IMR-90 (cell line): ENCODE measurements around the gene CDC14A. TPM values are rescaled to one million over a fixed set of nuclear protein-coding genes. Genes with fewer than 3 reads are reported as not detected.

Experiments
- ATAC-seq: fragments of 200-7000 bp; cut with Tn5 transposase; 2 replicates; pipeline ENCODE4 v1.9.1; 2020; ENCODE audit warnings: low read depth, mild to moderate bottlenecking, moderate library complexity
- BruUV-seq: library from RNA; stranded (reverse); fragments of 400-500 nt; replicated peaks from 2 replicates; lab custom pipeline; 2021; lab: Mats Ljungman, UMichigan
- CTCF ChIA-PET: fragments of 300-600 bp; formaldehyde crosslinking; extraction: SDS; loops from one replicate; lab custom pipeline; 2021; ENCODE audit warnings: antibody characterized with exemption; lab: Yijun Ruan, JAX
- POLR2A ChIA-PET: fragments of 300-600 bp; sonication (Branson Sonifier 250); formaldehyde crosslinking; loops from one replicate; lab custom pipeline; 2022; ENCODE audit warnings: antibody characterized with exemption; ENCODE audit not compliant: unreplicated experiment; lab: Charles Lee
- DNase-seq: peaks from one replicate; pipeline ENCODE4 v3.0.0; 2013
- H2AFZ ChIP-seq: replicated peaks from 2 replicates; pipeline ENCODE3; 2013; ENCODE audit warnings: low read length, mild to moderate bottlenecking; ENCODE audit not compliant: poor library complexity
- H2AK5ac ChIP-seq: 2 replicates; pipeline ENCODE4 v1.6.1; 2013; ENCODE audit warnings: low read depth, low read length, inconsistent platforms
- H2AK9ac ChIP-seq: replicated peaks from 2 replicates; pipeline ENCODE3; 2013; ENCODE audit warnings: mild to moderate bottlenecking, low read depth, low read length, moderate library complexity; ENCODE audit not compliant: poor library complexity
- H2BK120ac ChIP-seq: 2 replicates; pipeline ENCODE4 v1.6.1; 2013; ENCODE audit warnings: low read depth, low read length, inconsistent platforms
- H2BK15ac ChIP-seq: 3 replicates; pipeline ENCODE4 v1.6.1; 2013; ENCODE audit warnings: low read depth, low read length, inconsistent platforms
- H2BK20ac ChIP-seq: 2 replicates; pipeline ENCODE4 v1.6.1; 2013; ENCODE audit warnings: low read depth, mild to moderate bottlenecking, inconsistent platforms, low read length, moderate library complexity
- H2BK5ac ChIP-seq: 2 replicates; pipeline ENCODE4 v1.6.1; 2013; ENCODE audit warnings: mild to moderate bottlenecking, low read depth, low read length, inconsistent platforms; ENCODE audit not compliant: poor library complexity, severe bottlenecking
- H3K14ac ChIP-seq: replicated peaks from 2 replicates; pipeline ENCODE4 v1.6.1; 2013; ENCODE audit warnings: low read depth, low read length, inconsistent platforms
- H3K18ac ChIP-seq: 2 replicates; pipeline ENCODE4 v1.6.1; 2013; ENCODE audit warnings: low read depth, low read length, control low read depth
- H3K23ac ChIP-seq: 2 replicates; pipeline ENCODE4 v1.6.1; 2013; ENCODE audit warnings: low read depth, low read length, inconsistent platforms
- H3K27ac ChIP-seq: 2 replicates; pipeline ENCODE4 v1.5.1; 2013; ENCODE audit warnings: mild to moderate bottlenecking, control low read depth, low read length; ENCODE audit not compliant: insufficient read depth
- H3K27me3 ChIP-seq: 2 replicates; pipeline ENCODE4 v1.6.1; 2013; ENCODE audit warnings: low read length; ENCODE audit not compliant: control insufficient read depth, insufficient read depth
- H3K36me3 ChIP-seq: 2 replicates; pipeline ENCODE4 v1.6.1; 2013; ENCODE audit warnings: low read length, mixed read lengths; ENCODE audit not compliant: control insufficient read depth, insufficient read depth
- H3K4ac ChIP-seq: 2 replicates; pipeline ENCODE4 v1.6.1; 2013; ENCODE audit warnings: low read depth, low read length, inconsistent platforms
- H3K4me1 ChIP-seq: 2 replicates; pipeline ENCODE4 v1.6.1; 2013; ENCODE audit warnings: low read length, mixed read lengths; ENCODE audit not compliant: control insufficient read depth, insufficient read depth
- H3K4me2 ChIP-seq: 2 replicates; pipeline ENCODE4 v1.6.1; 2013; ENCODE audit warnings: low read depth, mild to moderate bottlenecking, control low read depth, low read length, moderate library complexity
- H3K4me3 ChIP-seq: 2 replicates; pipeline ENCODE4 v1.5.1; 2013; ENCODE audit warnings: low read depth, mild to moderate bottlenecking, control low read depth, low read length, moderate library complexity; ENCODE audit not compliant: insufficient read depth
- H3K56ac ChIP-seq: 2 replicates; pipeline ENCODE4 v1.6.1; 2013; ENCODE audit warnings: low read length, inconsistent platforms; ENCODE audit not compliant: insufficient read depth; ENCODE audit errors: extremely low read depth
- H3K79me1 ChIP-seq, 2 experiments: 2 replicates each; pipeline ENCODE4 v1.6.1; 2013; ENCODE audit warnings: low read length in 2 of 2, inconsistent platforms in 1 of 2, low read depth in 1 of 2
- H3K9ac ChIP-seq: 2 replicates; pipeline ENCODE4 v1.6.1; 2013; ENCODE audit warnings: low read depth, low read length, control low read depth
- H3K9me1 ChIP-seq: 2 replicates; pipeline ENCODE4 v1.6.1; 2013; ENCODE audit warnings: low read length, inconsistent platforms; ENCODE audit not compliant: insufficient read depth
- H3K9me3 ChIP-seq: 2 replicates; pipeline ENCODE4 v1.6.1; 2013; ENCODE audit warnings: low read length; ENCODE audit not compliant: control insufficient read depth, insufficient read depth
- H4K20me1 ChIP-seq: 2 replicates; pipeline ENCODE4 v1.6.1; 2013; ENCODE audit warnings: low read length, inconsistent platforms; ENCODE audit not compliant: insufficient read depth
- H4K5ac ChIP-seq: 2 replicates; pipeline ENCODE4 v1.6.1; 2013; ENCODE audit warnings: mild to moderate bottlenecking, low read depth, low read length, control low read depth
- H4K8ac ChIP-seq, 2 experiments: 2 replicates each; pipeline ENCODE4 v1.6.1; 2013; ENCODE audit warnings: low read depth in 2 of 2, low read length in 2 of 2, control low read depth in 1 of 2, inconsistent platforms in 1 of 2
- H4K91ac ChIP-seq: 2 replicates; pipeline ENCODE4 v1.6.1; 2013; ENCODE audit warnings: low read depth, low read length, inconsistent platforms; ENCODE audit not compliant: insufficient read depth
- BHLHE40 ChIP-seq: fragments of 150-350 bp; IDR thresholded peaks from 2 replicates; pipeline ENCODE4 v1.6.1; 2016; ENCODE audit warnings: mild to moderate bottlenecking, low read depth, low read length
- CEBPB ChIP-seq: IDR thresholded peaks from 2 replicates; pipeline ENCODE4 v1.6.1; 2012; ENCODE audit warnings: low read depth, low read length, improper control_type of control experiment
- CHD1 ChIP-seq: IDR thresholded peaks from 2 replicates; pipeline ENCODE4 v1.6.1; 2012; ENCODE audit warnings: low read depth, low read length, improper control_type of control experiment
- CTCF ChIP-seq: conservative IDR thresholded peaks from 2 replicates; pipeline ENCODE4 v1.5.1; 2012; ENCODE audit warnings: mild to moderate bottlenecking, low read depth, low read length, improper control_type of control experiment
- FOS ChIP-seq: fragments of 150-350 bp; IDR thresholded peaks from 2 replicates; pipeline ENCODE4 v1.6.1; 2016; ENCODE audit warnings: low read depth, low read length
- MAFK ChIP-seq: IDR thresholded peaks from 2 replicates; pipeline ENCODE4 v1.6.1; 2012; ENCODE audit warnings: low read depth, low read length, improper control_type of control experiment
- MAZ ChIP-seq: IDR thresholded peaks from 2 replicates; pipeline ENCODE4 v1.6.1; 2012; ENCODE audit warnings: low read depth, mild to moderate bottlenecking, low read length, improper control_type of control experiment, moderate library complexity, borderline replicate concordance
- MXI1 ChIP-seq: IDR thresholded peaks from 2 replicates; pipeline ENCODE4 v1.6.1; 2012; ENCODE audit warnings: low read depth, mild to moderate bottlenecking, low read length, moderate library complexity, borderline replicate concordance
- NFE2L2 ChIP-seq: fragments of 150-350 bp; IDR thresholded peaks from 2 replicates; pipeline ENCODE4 v1.6.1; 2016; ENCODE audit warnings: low read depth, mild to moderate bottlenecking, low read length
- POLR2A ChIP-seq: IDR thresholded peaks from 2 replicates; pipeline ENCODE4 v1.6.1; 2012; ENCODE audit warnings: mild to moderate bottlenecking, low read depth, low read length
- RAD21 ChIP-seq: IDR thresholded peaks from 2 replicates; pipeline ENCODE4 v1.6.1; 2012; ENCODE audit warnings: low read length, improper control_type of control experiment
- RCOR1 ChIP-seq: IDR thresholded peaks from 2 replicates; pipeline ENCODE4 v1.6.1; 2012; ENCODE audit warnings: mild to moderate bottlenecking, low read length, improper control_type of control experiment; ENCODE audit not compliant: insufficient replicate concordance
- RFX5 ChIP-seq: IDR thresholded peaks from 2 replicates; pipeline ENCODE4 v1.8.0; 2012; ENCODE audit warnings: low read depth, mild to moderate bottlenecking, low read length, moderate library complexity
- SMC3 ChIP-seq: fragments of 150-350 bp; IDR thresholded peaks from 2 replicates; pipeline ENCODE4 v1.6.1; 2016; ENCODE audit warnings: low read depth, mild to moderate bottlenecking, antibody characterized with exemption, low read length, moderate library complexity
- WGBS, 2 experiments: methylation state at CpG; one replicate each; pipeline versions ENCODE4 v1.1.5 to v1.1.7; 2013; ENCODE audit warnings: missing lambda C conversion rate in 2 of 2; ENCODE audit not compliant: insufficient read length in 1 of 2; ENCODE audit errors: extremely low coverage in 2 of 2; 5-methylcytosine and 5-hydroxymethylcytosine counted together
- dilution Hi-C: fragments of 300-500 bp; cut with HindIII; formaldehyde crosslinking; loops from one replicate; pipeline ENCODE4 v1.14.3; 2018; ENCODE audit warnings: low sequenced_read_pairs; ENCODE audit not compliant: unreplicated experiment
- in situ Hi-C: fragments of 300-500 bp; cut with MboI; formaldehyde crosslinking; loops from 3 replicates; pipeline ENCODE4 v1.14.3; 2019; ENCODE audit warnings: low sequenced_read_pairs, inconsistent platforms, mixed read lengths
- intact Hi-C: fragments of 100-400 bp; cut with micrococcal nuclease; formaldehyde crosslinking; loops from 2 replicates; pipeline ENCODE4 v1.10.0; 2022
- polyA plus RNA-seq, 3 experiments: library from polyadenylated mRNA; depleted of rRNA; stranded (reverse); fragments of >200 nt; gene quantifications; 2 replicates each; pipeline ENCODE4 v1.2.3, GENCODE V29; 2012; ENCODE audit warnings: low replicate concordance in 1 of 3
- total RNA-seq: library from RNA; depleted of rRNA; stranded (reverse); fragments of >200 nt; gene quantifications from 2 replicates; pipeline ENCODE4 v1.2.3, GENCODE V29; 2012
- TF ChIP-seq, protein P1 (sequence below): fragments of 150-350 bp; IDR thresholded peaks from 2 replicates; pipeline ENCODE4 v1.6.1; 2017; ENCODE audit warnings: mild to moderate bottlenecking, antibody characterized with exemption, low read length, low read depth
- TF ChIP-seq, protein P2 (sequence below): fragments of 150-350 bp; IDR thresholded peaks from 2 replicates; pipeline ENCODE4 v1.6.1; 2016; ENCODE audit warnings: low read depth, mild to moderate bottlenecking, low read length, moderate library complexity, borderline replicate concordance

The CDC14A gene
- total and polyA plus RNA-seq, 2 of the 4 experiments (the other 2 are of a cell fraction), result 1.7 to 3.0 TPM

DNA sequence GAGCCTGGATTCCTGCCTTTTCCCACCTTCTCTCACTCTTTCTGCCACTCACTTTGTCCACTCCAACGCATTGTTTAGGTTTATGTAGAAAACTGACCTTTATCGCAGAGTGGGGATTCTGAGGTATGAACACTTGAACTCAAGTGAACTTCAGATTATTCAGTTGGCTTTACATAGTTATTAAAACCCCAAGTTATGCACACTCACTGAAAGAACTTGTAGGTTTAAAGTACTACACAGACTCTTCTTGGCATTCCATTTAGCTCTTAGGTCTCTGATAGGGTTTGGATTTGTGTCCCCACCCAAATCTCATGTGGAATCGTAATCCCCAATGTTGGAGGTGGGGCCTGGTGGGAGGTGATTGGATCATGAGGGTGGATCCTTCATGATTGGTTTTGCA lies 46.4 kb upstream of the CDC14A start:
- no TSS peak for BruUV-seq
- intact Hi-C loops, result no loop called here

More for the DNA sequence above, 46.4 kb upstream of the CDC14A start:
- ChIA-PET POLR2A (no interaction called here), CTCF (no interaction called here)
- H3K9me3 ChIP-seq, result no peaks in the 10 kb centered on the region
- no peak overlapping the region for H2BK15ac ChIP-seq
- H4K5ac ChIP-seq, result no peak overlapping the region
- H2BK120ac ChIP-seq, result no peak overlapping the region
- no peaks in the 10 kb centered on the region; the same call in 1 of the 2 replicates for H3K27me3 ChIP-seq
- no peak overlapping the region for H3K23ac ChIP-seq
- H3K14ac ChIP-seq, result no peak overlapping the region
- no peak overlapping the region for H2BK5ac ChIP-seq
- no peak overlapping the region for H3K4me3 ChIP-seq
- no peaks in the 10 kb centered on the region for H3K4me1 ChIP-seq
- no peak overlapping the region for H3K56ac ChIP-seq
- H3K79me1 ChIP-seq, result no peaks in the 10 kb centered on the region
- H4K91ac ChIP-seq, result no peak overlapping the region
- no peak overlapping the region for H3K4me2 ChIP-seq
- ATAC-seq, result no peak
- no peak overlapping the region for H2BK20ac ChIP-seq
- H4K20me1 ChIP-seq, result no peaks in the 10 kb centered on the region
- H3K9ac ChIP-seq, result no peak overlapping the region
- no peaks in the 10 kb centered on the region for H3K36me3 ChIP-seq
- TF ChIP-seq, protein P1, sequence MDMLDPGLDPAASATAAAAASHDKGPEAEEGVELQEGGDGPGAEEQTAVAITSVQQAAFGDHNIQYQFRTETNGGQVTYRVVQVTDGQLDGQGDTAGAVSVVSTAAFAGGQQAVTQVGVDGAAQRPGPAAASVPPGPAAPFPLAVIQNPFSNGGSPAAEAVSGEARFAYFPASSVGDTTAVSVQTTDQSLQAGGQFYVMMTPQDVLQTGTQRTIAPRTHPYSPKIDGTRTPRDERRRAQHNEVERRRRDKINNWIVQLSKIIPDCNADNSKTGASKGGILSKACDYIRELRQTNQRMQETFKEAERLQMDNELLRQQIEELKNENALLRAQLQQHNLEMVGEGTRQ, result no peak
- TF ChIP-seq, protein P2, sequence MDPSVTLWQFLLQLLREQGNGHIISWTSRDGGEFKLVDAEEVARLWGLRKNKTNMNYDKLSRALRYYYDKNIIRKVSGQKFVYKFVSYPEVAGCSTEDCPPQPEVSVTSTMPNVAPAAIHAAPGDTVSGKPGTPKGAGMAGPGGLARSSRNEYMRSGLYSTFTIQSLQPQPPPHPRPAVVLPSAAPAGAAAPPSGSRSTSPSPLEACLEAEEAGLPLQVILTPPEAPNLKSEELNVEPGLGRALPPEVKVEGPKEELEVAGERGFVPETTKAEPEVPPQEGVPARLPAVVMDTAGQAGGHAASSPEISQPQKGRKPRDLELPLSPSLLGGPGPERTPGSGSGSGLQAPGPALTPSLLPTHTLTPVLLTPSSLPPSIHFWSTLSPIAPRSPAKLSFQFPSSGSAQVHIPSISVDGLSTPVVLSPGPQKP, result no peak
- TF ChIP-seq BHLHE40, result no peak
- TF ChIP-seq RFX5, result no peak
- no peak for TF ChIP-seq SMC3
- TF ChIP-seq POLR2A, result no peak
- TF ChIP-seq RAD21, result no peak
- no peak for TF ChIP-seq MAZ
- TF ChIP-seq RCOR1, result no peak
- TF ChIP-seq CTCF, result no peak
- no peak for TF ChIP-seq CEBPB
- no peak for TF ChIP-seq MAFK
- TF ChIP-seq NFE2L2, result no peak
- no peak for TF ChIP-seq MXI1
- no peak for TF ChIP-seq FOS
- TF ChIP-seq CHD1, result no peak
- H2AK9ac ChIP-seq, result no peak overlapping the region
- H3K18ac ChIP-seq, result no peak overlapping the region
- no peak overlapping the region for H4K8ac ChIP-seq
- dilution Hi-C loops, result no loop called here
- H3K27ac ChIP-seq, result no peak overlapping the region
- H3K4ac ChIP-seq, result no peak overlapping the region
- no peak overlapping the region for H2AK5ac ChIP-seq
- in situ Hi-C loops, result no loop called here
- no CpG with 5 or more reads among the region's 3 CpGs for WGBS, 2 experiments
- H2AFZ ChIP-seq, result no peak overlapping the region
- no peak for DNase-seq
- no peaks in the 10 kb centered on the region for H3K9me1 ChIP-seq
